HG03354 (cell line): ENCODE results near the gene OR2V2.

Experiments used
- ATAC-seq: cut with Tn5 transposase; IDR thresholded peaks from one replicate; pipeline ENCODE4 v1.9.1; 2021; ENCODE audit warnings: mild to moderate bottlenecking; ENCODE audit not compliant: unreplicated experiment, poor library complexity, severe bottlenecking

The OR2V2 gene

DNA sequence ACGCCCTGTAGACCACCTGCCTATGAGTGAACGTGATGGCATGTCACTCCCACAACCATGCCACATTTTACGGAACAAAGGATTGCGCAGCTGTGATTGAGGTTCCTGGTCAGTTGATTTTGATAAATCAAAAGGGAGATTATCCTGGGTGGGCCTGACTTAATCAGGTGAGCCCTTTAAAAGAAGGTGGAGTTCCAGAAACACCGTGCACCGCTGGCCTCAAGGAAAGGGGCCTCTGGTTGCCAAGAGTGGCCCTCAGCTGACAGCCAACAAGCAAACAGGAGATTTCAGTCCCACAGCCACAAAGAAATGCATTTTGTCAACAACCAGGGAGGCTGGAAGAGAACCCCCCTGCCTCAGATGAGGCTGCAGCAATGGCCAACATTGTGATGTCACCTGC is 38.6 kb downstream of the OR2V2 start:
- no peak for ATAC-seq

GRCh38 chr5:181186986-181187499 is 39.7 kb downstream of the OR2V2 start:
- no peak for ATAC-seq

- no peak for ATAC-seq
Measured at GRCh38 chr5:181187500-181188213, 40.3 kb downstream of the OR2V2 start.

DNA sequence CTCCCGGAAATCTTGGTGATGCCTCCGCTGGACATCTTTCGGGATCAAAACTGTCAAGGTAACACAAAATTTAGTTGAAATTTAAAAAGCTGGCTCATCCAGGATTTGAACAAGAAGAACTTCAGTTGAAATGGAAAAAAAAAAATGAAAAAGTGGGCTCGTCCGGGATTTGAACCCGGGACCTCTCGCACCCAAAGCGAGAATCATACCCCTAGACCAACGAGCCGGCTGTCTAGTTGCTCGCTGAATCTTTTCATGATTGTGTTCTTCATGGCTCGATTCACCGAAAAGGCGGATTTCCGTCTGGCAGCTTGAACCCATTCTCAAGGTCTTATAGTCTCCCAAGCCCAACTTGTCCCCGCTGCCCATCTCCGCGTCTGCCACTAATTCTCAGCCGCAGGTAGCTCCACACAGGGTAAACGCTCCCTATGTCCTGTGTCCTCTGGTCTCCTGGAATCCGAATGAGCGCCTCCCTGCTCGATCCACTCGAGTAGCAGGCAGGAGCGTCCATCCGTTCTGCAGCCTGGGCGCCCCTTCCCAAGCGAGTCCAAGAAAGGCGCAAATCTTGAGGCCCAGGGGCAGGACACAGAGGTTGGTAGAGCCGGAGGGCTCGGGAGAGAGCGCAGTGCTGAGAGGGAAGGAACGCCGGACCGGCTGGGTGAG is 41.4 kb downstream of the OR2V2 start:
- peak; percentile 10 for ATAC-seq

DNA sequence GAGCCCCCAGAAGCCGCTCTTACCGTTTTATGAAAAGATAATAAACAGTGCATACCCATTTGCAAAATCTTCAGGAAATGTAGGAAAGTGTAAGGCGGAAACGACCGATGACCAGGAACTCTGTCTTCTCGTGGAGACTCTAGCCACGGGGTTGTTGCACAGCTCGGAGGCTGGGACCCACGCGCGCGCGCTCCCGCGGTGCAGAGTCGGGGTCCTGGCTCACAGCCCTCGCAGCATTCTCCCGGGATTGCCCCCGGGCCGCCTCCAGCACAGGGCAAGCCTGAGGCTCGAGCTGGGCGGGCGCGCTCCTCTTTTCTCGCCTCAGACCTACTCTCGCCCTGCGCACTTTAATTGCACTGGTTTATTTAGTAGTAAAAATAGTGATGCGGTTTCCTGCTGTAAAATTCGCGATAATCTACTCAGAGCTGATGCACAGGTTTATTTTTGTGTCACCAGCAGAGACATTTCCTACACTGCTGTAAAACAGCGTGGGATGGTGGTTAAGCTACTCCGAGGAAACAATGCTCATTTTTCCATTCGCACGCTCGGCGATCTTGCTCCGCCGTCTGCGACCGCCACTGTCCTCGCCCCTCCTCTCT is 42.1 kb downstream of the OR2V2 start:
- ATAC-seq, result no peak

GRCh38 chr5:181189962-181190710 is 42.8 kb downstream of the OR2V2 start:
- ATAC-seq, result no peak

DNA sequence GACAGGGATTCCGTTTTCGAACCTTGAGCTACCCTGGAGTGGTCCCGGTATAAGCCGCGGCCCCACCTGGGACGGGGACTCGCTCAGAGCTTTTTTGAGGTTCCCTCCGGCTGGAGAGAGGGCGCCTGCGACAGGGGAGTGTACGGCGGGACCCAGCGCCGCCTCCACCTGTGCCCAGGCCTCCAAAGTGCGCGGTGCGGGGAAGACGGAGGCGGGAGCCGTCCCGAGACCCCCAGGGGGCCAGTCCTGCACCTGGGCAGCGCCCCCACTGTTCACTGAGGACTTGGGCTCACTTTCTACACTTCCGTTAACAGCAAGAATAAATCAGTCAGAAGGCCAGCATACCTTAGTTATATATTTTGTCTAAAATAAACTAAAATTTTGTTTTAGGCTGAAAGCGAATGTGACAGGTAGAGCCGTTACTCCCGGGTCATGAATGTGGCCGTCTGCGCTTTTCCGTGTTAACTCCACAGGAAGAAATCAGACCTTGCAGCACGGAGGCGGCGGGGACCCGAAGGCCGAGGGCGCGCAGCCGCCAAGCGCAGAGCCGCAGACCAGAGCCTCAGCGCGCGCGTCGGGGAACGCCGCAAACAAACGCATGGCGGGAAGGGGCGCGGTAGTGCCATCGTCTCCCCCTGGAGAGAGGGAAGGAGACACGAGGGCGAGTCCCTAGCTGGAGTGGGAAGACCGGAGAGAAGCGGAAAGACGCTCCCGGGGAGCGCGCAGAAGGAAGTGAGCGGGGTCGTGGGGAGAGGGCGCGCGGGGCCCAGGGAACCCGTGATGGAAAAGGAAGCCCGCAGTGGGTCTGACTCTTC is 43.5 kb downstream of the OR2V2 start:
- ATAC-seq, result peak; percentile 10

GRCh38 chr5:181191526-181192336 is 44.3 kb downstream of the OR2V2 start:
- peak; percentile 59 for ATAC-seq

DNA sequence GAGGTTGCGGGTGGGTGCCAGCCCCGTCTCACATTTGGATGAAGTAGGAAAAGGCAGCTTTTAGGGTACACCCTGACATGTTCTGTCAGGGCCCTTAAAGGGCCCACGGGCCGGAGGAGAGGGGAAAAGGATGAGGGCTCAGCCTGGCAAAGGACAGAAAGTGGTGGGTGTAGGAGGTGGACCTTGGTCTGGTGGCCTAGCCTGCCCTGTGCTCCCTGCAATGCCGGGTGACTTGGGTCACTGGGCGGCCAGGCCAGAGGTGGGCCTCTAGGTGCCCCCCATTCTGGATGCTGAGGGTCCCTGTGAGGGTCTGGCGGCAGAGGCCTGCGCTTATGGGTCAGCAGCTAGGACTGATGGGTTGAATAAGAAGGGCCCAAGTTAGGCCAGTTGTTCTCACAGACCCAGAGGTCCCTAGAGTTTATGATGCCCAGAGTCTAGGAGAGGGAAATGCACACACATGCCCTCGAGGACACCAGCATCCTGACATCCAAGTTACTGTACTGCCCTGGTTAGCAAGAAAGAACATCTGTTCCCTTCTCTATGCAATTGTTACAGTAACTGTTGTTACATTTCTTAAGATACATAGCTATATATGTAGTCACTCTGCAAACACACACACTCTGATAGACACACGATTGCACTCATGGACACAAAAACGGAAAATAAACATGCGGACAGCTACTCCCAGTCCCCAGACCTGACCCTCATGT is 45.1 kb downstream of the OR2V2 start:
- no peak for ATAC-seq

DNA sequence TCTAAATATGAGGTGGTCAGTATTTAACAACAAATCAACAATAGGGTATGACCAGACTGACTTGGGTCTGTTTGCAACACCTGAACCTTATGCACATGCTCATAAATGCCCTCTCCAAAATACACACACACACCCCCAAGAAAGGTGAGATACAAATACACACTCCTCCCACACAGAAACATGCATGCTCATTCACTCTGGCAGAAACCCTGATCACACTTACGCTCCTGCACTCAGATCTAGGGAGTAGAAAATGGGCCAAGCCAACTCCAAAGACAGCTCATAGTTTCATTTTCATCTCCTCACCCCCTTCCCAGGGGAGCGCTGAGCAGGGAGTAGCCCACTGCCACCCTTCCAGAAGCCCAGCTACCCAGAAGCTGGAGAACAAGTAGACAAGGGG is 46.3 kb downstream of the OR2V2 start:
- ATAC-seq, result no peak

DNA sequence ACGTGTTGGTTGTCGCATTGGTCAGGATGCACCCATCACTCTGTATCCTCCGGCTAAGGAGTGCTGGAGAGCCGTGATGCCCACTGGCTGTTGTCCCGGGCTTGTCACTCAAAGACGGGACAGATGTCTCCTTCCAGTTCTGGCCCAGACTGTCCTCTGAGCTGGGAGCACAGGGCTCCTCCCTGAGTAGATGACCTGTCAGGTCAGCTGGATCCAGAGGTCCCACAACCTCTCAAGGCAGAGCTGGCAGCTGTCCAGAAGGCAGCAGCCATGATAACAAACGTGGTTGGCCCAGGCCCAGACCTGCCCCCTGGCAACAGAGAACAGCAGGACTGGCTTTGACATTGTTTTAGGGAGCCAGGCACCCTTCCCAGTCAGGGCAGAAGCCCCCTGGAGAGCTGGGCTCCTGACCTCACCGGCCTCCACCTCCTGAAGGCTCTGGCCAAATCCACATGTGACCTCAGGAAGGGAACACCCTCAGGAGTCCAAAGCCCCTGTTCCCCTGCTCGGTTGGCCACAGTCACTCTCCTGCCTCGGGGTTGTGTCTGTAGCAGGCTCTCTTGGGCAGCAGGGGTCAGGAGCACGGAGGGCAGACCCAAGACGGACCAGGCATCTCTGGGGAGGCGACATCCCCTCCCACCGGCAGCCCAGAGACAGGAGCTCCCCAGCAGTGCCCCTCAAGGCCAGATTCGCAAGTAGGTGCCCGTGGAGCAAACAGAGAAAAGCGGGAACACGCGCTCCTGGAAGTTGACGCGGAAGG is 47.3 kb downstream of the OR2V2 start:
- ATAC-seq, result no peak

DNA sequence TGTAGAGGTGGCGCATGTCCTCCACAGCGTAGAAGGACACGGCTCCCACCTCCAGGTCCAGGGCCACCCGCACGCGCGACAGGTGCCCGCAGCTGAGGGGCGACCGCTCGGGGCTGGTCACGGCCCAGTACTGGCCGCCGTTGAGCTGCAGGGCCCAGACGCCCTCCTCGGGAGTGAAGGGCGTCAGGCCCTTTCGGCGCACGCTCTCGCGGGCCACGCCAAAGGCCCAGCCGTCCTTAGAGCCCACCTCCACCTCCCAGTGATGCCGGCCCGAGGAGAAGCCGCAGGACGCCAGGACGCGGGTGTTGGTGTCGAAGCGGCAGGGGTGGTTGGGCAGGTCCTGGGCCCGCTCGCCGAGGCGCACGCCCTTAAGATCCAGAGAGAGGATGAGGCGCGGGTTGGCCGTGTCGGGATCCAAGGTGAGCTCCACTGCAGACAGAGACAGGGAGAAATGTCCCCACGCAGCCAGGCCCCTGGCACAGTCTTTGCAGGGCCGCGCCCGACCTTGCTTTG is 47.9 kb downstream of the OR2V2 start:
- no peak for ATAC-seq

DNA sequence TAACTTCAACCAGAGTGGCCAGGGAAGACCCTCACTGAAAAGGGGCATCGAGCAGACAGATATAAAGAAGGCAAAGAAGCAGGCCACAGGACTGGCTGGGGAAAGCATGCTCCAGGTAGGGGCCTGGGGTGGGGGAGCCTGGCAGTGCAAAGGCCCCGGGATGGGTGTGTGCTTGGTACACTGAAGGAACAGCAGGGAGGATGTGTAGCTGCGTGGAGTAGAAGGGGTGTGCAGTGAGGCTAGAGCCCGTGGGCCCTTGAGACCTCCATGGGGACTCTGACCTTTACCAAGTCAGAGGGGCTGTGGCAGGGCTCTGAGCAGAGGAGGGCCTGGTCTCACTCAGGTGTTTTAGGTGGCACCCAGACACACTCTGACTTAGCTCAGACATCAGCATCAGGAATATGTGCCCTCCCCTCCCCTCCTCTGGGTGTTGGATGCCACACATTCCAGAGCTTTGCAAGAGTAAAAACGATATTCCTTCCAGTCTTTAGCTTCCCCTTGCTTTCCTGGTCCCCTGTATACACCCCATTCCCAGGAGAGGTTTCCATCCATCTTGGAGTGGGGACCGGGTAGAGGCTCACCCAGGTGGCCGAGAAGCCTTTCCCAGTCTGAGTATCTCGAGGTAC is 50.1 kb downstream of the OR2V2 start:
- no peak for ATAC-seq

DNA sequence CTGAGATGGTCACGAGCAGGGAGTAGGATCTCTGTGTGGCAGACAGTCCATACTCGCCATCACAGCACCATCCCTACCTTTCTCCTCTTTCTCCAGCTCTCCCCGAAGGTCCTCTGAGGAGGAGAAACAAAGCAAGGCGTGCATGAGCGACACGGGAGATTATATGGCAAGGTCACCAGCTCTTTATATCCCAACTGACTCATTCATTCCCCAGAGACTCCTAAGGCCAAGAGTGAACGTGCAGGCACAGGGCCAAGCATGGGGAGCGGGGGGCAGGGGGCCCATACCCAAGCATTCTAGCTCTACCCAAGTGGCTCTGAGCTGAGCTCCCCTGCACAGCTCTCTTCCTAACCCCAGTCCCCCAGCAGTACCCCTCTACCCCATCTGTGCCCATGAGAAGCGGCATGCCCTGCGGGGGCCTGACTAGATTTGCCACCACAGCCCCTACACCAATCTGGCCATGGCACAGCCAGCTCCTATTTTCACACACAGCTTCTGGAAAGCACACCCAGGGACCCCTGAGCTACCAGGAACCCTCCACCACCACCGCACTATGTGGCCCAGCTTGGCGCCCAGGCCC is 50.8 kb downstream of the OR2V2 start:
- ATAC-seq, result no peak

GRCh38 chr5:181198905-181199519 is 51.6 kb downstream of the OR2V2 start:
- ATAC-seq, result peak; percentile 62
